Gastrocnemius medialis (tissue), 4 donors: ENCODE measurements around the gene IL1RL1. TPM values are rescaled to one million over a fixed set of nuclear protein-coding genes. Genes with fewer than 3 reads are reported as not detected.

Source experiments
- ATAC-seq, 2 donors: fragments of 150-250 bp; one replicate each; pipeline ENCODE4 v1.9.1; 2016
- DNase-seq, 2 donors: peaks; one replicate each; pipeline ENCODE4 v3.0.0-alpha.2; 2019
- H3K27ac ChIP-seq, 4 donors: fragments of 200-600 bp; sonication (generic); 1 replicate in 1 of 4; 2 replicates in 3 of 4; pipeline ENCODE4 v1.5.1; 2016 to 2018; ENCODE audit warnings: mild to moderate bottlenecking in 2 of 4, moderate library complexity in 1 of 4
- H3K27me3 ChIP-seq, 3 donors: fragments of 200-600 bp; sonication (generic) in 2 of 3; 1 replicate in 1 of 3; 2 replicates in 2 of 3; pipeline versions ENCODE4 v1.5.1 to v1.6.0; 2016 to 2019; ENCODE audit warnings: mild to moderate bottlenecking in 1 of 3, moderate library complexity in 1 of 3
- H3K36me3 ChIP-seq, 2 donors: fragments of 200-600 bp; sonication (generic) in 1 of 2; one replicate each; pipeline ENCODE4 v1.5.1; 2017 to 2018
- H3K4me1 ChIP-seq, 2 donors: fragments of 200-600 bp; sonication (generic) in 1 of 2; one replicate each; pipeline ENCODE4 v1.5.1; 2016 to 2017; ENCODE audit warnings: mild to moderate bottlenecking in 2 of 2
- H3K4me3 ChIP-seq, 4 donors: fragments of 200-600 bp; sonication (generic) in 3 of 4; 1 replicate in 1 of 4; 2 replicates in 3 of 4; pipeline ENCODE4 v1.5.1; 2016 to 2019; ENCODE audit warnings: mild to moderate bottlenecking in 2 of 4
- H3K9me3 ChIP-seq, 3 donors: fragments of 200-600 bp; sonication (generic) in 2 of 3; 1 replicate in 1 of 3; 2 replicates in 2 of 3; pipeline ENCODE4 v1.5.1; 2016 to 2019
- POLR2A ChIP-seq, 2 donors: fragments of 450-650 bp; IDR thresholded peaks; one replicate each; pipeline ENCODE4 v1.6.1; 2017; ENCODE audit warnings: antibody characterized with exemption in 2 of 2, mild to moderate bottlenecking in 2 of 2, moderate library complexity in 2 of 2
- in situ Hi-C, 4 donors: fragments of 200-750 bp; cut with MboI; loops; one replicate each; pipeline versions ENCODE4 v1.15.0 to v1.8.0; 2017; ENCODE audit warnings: low sequenced_read_pairs in 4 of 4
- intact Hi-C: fragments of 100-400 bp; cut with DNase I; formaldehyde crosslinking; loops from one replicate; pipeline ENCODE4 v1.15.1; 2023; ENCODE audit warnings: low total_unique reads
- total RNA-seq, 4 donors: library from RNA; depleted of rRNA; stranded (reverse); fragments of >200 nt; gene quantifications; one replicate each; pipeline versions ENCODE4 v1.1.0 to v1.2.3, GENCODE V29; 2016
- TF ChIP-seq, protein P1 (sequence below), 5 experiments: fragments of 450-650 bp in 3 of 5; fragments of 200-600 bp in 2 of 5; sonication (generic) in 2 of 5; IDR thresholded peaks in 4 of 5; conservative IDR thresholded peaks in 1 of 5; 1 replicate in 4 of 5; 2 replicates in 1 of 5; pipeline ENCODE4 v1.5.1; 2016 to 2019; ENCODE audit warnings: antibody characterized with exemption in 5 of 5, mild to moderate bottlenecking in 3 of 5, moderate library complexity in 3 of 5

Gene IL1RL1
- total RNA-seq, 4 donors from 2014 or later: 0.82 to 6.8 (median 2.7) TPM

GRCh38 chr2:102386867-102387541 lies 75.6 kb downstream of the IL1RL1 start:
- no peak for ATAC-seq

DNA sequence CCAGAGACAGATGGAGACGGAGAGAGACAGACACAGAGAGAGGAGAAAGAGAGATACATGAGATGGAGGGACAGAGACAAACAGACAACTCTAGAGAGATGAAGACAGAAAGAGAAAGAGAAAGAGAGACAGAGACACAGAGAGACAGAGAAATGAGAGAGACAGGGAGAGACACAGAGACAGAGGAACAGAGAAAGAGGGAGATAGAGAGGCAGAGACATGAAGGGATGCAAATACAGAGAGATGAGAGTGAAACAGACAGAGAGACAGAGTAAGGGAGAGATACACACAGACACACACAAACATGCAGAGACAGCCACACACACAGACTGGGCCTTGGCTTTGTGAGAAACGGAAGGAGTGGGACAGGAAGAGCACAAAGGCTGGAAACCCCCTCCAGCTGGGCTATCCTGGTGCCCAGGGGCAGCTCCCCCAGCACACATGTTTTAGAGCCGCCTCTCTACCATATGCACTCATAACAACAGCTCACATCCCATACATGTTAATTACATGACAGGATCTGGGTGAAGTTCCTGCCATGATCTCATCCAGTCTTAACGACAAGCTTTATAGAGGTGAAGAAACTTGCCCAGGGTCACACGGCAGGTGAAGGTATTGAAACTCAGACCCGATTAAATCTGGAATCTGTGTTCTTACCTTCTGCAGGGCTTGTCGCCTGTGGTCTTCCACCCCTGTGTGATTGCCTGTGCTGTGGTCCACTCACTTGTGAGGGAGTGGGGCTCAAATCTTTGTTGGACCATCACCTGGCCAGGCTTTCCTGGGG lies 76.6 kb downstream of the IL1RL1 start:
- Histone ChIP-seq H3K4me1 (no peaks in the 10 kb centered on the region), H3K27me3 (no peaks in the 10 kb centered on the region), H3K9me3 (peaks cover 0 to 4% (median 0%) of the 10 kb centered on the region in 3 donors), H3K36me3 (no peaks in the 10 kb centered on the region), H3K4me3 (no peak overlapping the region), H3K27ac (no peak overlapping the region)
- intact Hi-C loops (no loop called here), in situ Hi-C loops (no loop called here)
- TF ChIP-seq POLR2A (IDR thresholded peaks at IDR 0.05): no peak
- TF ChIP-seq, protein P1, sequence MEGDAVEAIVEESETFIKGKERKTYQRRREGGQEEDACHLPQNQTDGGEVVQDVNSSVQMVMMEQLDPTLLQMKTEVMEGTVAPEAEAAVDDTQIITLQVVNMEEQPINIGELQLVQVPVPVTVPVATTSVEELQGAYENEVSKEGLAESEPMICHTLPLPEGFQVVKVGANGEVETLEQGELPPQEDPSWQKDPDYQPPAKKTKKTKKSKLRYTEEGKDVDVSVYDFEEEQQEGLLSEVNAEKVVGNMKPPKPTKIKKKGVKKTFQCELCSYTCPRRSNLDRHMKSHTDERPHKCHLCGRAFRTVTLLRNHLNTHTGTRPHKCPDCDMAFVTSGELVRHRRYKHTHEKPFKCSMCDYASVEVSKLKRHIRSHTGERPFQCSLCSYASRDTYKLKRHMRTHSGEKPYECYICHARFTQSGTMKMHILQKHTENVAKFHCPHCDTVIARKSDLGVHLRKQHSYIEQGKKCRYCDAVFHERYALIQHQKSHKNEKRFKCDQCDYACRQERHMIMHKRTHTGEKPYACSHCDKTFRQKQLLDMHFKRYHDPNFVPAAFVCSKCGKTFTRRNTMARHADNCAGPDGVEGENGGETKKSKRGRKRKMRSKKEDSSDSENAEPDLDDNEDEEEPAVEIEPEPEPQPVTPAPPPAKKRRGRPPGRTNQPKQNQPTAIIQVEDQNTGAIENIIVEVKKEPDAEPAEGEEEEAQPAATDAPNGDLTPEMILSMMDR (IDR thresholded peaks at IDR 0.05 in 4 of 5, conservative IDR thresholded peaks at IDR 0.05 in 1 of 5): no peak
- DNase-seq (no peak), ATAC-seq (no peak)

More at GRCh38 chr2:102386867-102387541, 75.6 kb downstream of the IL1RL1 start:
- no peak overlapping the region for H3K27ac ChIP-seq
- peaks cover 0 to 4% (median 0%) of the 10 kb centered on the region in 3 donors for H3K9me3 ChIP-seq
- no peaks in the 10 kb centered on the region for H3K36me3 ChIP-seq
- no peak overlapping the region for H3K4me3 ChIP-seq
- H3K4me1 ChIP-seq: no peaks in the 10 kb centered on the region
- no peak for DNase-seq
- TF ChIP-seq, protein P1 (IDR thresholded peaks at IDR 0.05 in 4 of 5, conservative IDR thresholded peaks at IDR 0.05 in 1 of 5): no peak
- no peak for TF ChIP-seq POLR2A (IDR thresholded peaks at IDR 0.05)
- no peaks in the 10 kb centered on the region for H3K27me3 ChIP-seq
- intact Hi-C loops: no loop called here
- in situ Hi-C loops: no loop called here

- no peaks in the 10 kb centered on the region for H3K4me1 ChIP-seq
- intact Hi-C loops (no loop called here), in situ Hi-C loops (no loop called here)
- H3K4me3 ChIP-seq: no peak overlapping the region
- no peaks in the 10 kb centered on the region for H3K27me3 ChIP-seq
- no peak for TF ChIP-seq POLR2A (IDR thresholded peaks at IDR 0.05)
- TF ChIP-seq, protein P1 (IDR thresholded peaks at IDR 0.05 in 4 of 5, conservative IDR thresholded peaks at IDR 0.05 in 1 of 5): no peak
- no peaks in the 10 kb centered on the region for H3K36me3 ChIP-seq
- H3K27ac ChIP-seq: no peak overlapping the region
- H3K9me3 ChIP-seq: no peaks in the 10 kb centered on the region
- ATAC-seq: no peak
- DNase-seq: no peak
Observed at GRCh38 chr2:102391565-102391964, 80.2 kb downstream of the IL1RL1 start.

GRCh38 chr2:102392096-102392495 lies 80.7 kb downstream of the IL1RL1 start:
- in situ Hi-C loops (no loop called here), intact Hi-C loops (no loop called here)
- no peak overlapping the region for H3K4me3 ChIP-seq
- H3K36me3 ChIP-seq: no peaks in the 10 kb centered on the region
- H3K27ac ChIP-seq: no peak overlapping the region
- ATAC-seq (no peak), DNase-seq (no peak)
- H3K9me3 ChIP-seq: no peaks in the 10 kb centered on the region
- TF ChIP-seq, protein P1 (IDR thresholded peaks at IDR 0.05 in 4 of 5, conservative IDR thresholded peaks at IDR 0.05 in 1 of 5): no peak
- no peak for TF ChIP-seq POLR2A (IDR thresholded peaks at IDR 0.05)
- no peaks in the 10 kb centered on the region for H3K27me3 ChIP-seq
- no peaks in the 10 kb centered on the region for H3K4me1 ChIP-seq
